Loucy (cell line): Measurements from ENCODE around the gene MEIS3.
"Not testable (repeated sequence)": the region's sequence is repeated elsewhere in the genome, so short reads cannot be mapped to it uniquely, and the experiment has no call there.

ENCODE experiments used
- CTCF ChIP-seq: fragments of 200-600 bp; sonication (generic); conservative IDR thresholded peaks from 2 replicates; pipeline ENCODE4 v1.5.1; 2014; ENCODE audit warnings: mild to moderate bottlenecking, antibody characterized with exemption, low read length
- EZH2phosphoT487 ChIP-seq: fragments of 200-600 bp; IDR thresholded peaks from 2 replicates; pipeline ENCODE4 v1.6.1; 2018; ENCODE audit warnings: antibody characterized with exemption, mild to moderate bottlenecking, moderate library complexity, borderline replicate concordance

GRCh38 chr19:47388721-47389120 lies 30.6 kb downstream of the MEIS3 start:
- not testable (repeated sequence) for TF ChIP-seq CTCF, EZH2phosphoT487
